Karpas-422 (cell line): ENCODE measurements around the gene UBAC1. TPM values are rescaled to one million over a fixed set of nuclear protein-coding genes. Genes with fewer than 3 reads are reported as not detected.

ENCODE experiments used
- DNase-seq: peaks from one replicate; pipeline ENCODE4 v3.0.0-alpha.2; 2015
- H2AFZ ChIP-seq: fragments of 200-600 bp; sonication (generic); 2 replicates; pipeline ENCODE4 v1.6.1; 2014; ENCODE audit warnings: antibody characterized with exemption, low read length, mixed read lengths
- H3K27ac ChIP-seq: fragments of 200-600 bp; sonication (generic); 2 replicates; pipeline ENCODE4 v1.5.1; 2014; ENCODE audit warnings: mild to moderate bottlenecking, low read length, moderate library complexity
- H3K27me3 ChIP-seq: fragments of 200-600 bp; sonication (generic); 2 replicates; pipeline ENCODE4 v1.6.1; 2014; ENCODE audit warnings: low read length, mixed read lengths
- H3K36me3 ChIP-seq: fragments of 200-600 bp; sonication (generic); 2 replicates; pipeline ENCODE4 v1.6.1; 2014; ENCODE audit warnings: low read length, mixed read lengths; ENCODE audit not compliant: insufficient read depth
- H3K4me1 ChIP-seq: fragments of 200-600 bp; sonication (generic); 2 replicates; pipeline ENCODE4 v1.6.1; 2014; ENCODE audit warnings: mild to moderate bottlenecking, low read length, mixed read lengths
- H3K4me2 ChIP-seq: fragments of 200-600 bp; sonication (generic); 2 replicates; pipeline ENCODE4 v1.6.1; 2014; ENCODE audit warnings: low read length, low read depth, mild to moderate bottlenecking; ENCODE audit not compliant: poor library complexity, severe bottlenecking
- H3K4me3 ChIP-seq: fragments of 200-600 bp; sonication (generic); 2 replicates; pipeline ENCODE4 v1.5.1; 2014; ENCODE audit warnings: mild to moderate bottlenecking, antibody characterized with exemption, low read length, mixed read lengths
- H3K79me2 ChIP-seq: fragments of 200-600 bp; sonication (generic); 2 replicates; pipeline ENCODE4 v1.6.1; 2014; ENCODE audit warnings: mild to moderate bottlenecking, low read length, mixed read lengths
- H3K9ac ChIP-seq: fragments of 200-600 bp; sonication (generic); 2 replicates; pipeline ENCODE4 v1.6.0; 2014; ENCODE audit warnings: low read length
- H3K9me2 ChIP-seq: fragments of 200-600 bp; sonication (generic), shearing (Covaris generic); replicated peaks from 2 replicates; pipeline ENCODE4 v1.6.0; 2014; ENCODE audit warnings: mild to moderate bottlenecking, low read length, moderate library complexity; ENCODE audit not compliant: insufficient read depth
- H3K9me3 ChIP-seq: fragments of 300-700, 200-600 bp; sonication (generic); 2 replicates; pipeline ENCODE4 v1.6.1; 2014; ENCODE audit warnings: low read length, mixed read lengths
- H4K20me1 ChIP-seq: fragments of 200-600 bp; sonication (generic); 2 replicates; pipeline ENCODE4 v1.6.1; 2014; ENCODE audit warnings: mild to moderate bottlenecking, antibody characterized with exemption, low read length, low read depth; ENCODE audit not compliant: insufficient read depth
- total RNA-seq: library from RNA; depleted of rRNA; stranded (reverse); fragments of >200 nt; shearing (Covaris generic); gene quantifications from 2 replicates; pipeline ENCODE4 v1.2.3, GENCODE V29; 2014; ENCODE audit warnings: low replicate concordance

The UBAC1 gene
- total RNA-seq, 1 experiment from 2014 or later: 32.1 TPM

DNA sequence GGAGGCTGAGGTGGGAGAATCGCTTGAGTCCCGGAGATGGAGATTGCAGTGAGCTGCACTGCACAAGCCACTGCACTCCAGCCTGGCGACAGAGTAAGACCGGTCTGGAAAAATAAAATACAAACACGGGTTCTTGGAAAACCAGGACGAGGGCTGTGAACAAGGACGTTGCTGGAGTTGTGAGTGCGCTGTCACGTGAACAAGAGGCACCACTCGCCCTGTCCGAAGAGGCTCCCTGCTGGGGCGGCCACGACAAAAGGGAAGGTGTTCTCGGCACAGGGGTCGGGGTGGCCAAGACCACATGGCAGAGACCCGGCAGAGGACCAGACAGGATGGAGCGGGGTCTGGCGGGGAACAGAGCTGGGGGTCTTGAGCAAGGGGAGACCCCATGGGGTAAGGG, 30.6 kb upstream of the UBAC1 start:
- H3K79me2 ChIP-seq: no peaks in the 10 kb centered on the region
- no peak for DNase-seq
- no peaks in the 10 kb centered on the region for H3K9me2 ChIP-seq
- H3K36me3 ChIP-seq: no peaks in the 10 kb centered on the region
- H3K27me3 ChIP-seq: no peaks in the 10 kb centered on the region
- H3K4me2 ChIP-seq: no peak overlapping the region
- H3K9me3 ChIP-seq: no peaks in the 10 kb centered on the region
- H3K27ac ChIP-seq: no peak overlapping the region
- peaks cover 11% of the 10 kb centered on the region for H3K4me1 ChIP-seq
- H3K4me3 ChIP-seq: no peak overlapping the region
- H2AFZ ChIP-seq: no peak overlapping the region
- H4K20me1 ChIP-seq: no peaks in the 10 kb centered on the region
- no peak overlapping the region for H3K9ac ChIP-seq

DNA sequence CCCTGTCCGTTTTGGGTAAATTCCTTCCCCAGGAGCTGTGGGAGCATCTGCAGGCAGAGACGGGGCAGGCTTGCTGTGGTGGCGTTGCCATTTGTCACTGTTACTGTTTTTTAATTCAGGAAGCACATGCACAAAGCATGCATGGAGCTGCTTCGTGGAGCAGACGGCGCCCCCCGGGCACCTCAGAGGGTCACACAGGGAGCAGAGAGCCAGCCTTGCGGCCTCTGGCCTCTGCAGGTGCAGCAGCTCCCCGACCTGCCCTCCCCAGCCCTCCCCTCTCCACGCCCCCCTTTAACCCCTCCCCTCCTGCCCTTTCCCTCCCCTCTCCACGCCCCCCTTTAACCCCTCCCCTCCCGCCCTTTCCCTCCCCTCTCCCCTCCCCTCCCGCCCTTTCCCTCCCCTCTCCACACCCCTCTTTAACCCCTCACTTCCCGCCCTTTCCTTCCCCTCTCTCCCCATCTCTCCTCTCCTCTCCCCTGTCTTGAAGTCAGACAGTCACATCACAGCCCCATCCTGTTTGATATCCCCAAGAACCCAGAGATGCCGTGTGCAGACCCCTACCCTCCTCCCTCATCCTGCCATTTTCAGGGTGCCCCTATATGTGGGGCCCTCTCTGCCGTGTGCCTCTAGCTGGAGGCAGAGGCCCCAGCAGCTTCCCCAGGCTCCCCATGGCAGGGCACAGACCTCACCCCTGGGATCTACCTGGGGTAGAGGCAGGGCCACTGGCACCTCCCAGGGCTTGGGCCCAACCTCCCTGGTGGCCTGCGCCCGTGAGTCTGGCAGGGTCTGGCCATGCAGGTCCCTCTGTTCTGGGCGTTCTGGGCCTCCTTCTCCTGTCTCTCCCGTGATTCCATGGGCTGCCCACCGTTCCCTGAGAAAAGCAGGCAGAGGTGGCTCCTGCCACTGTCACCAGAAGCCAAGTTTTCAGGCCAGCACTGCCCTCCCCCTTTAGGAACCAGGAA, 29.6 kb upstream of the UBAC1 start:
- Histone ChIP-seq H2AFZ (no peak overlapping the region), H3K27ac (no peak overlapping the region), H4K20me1 (no peaks in the 10 kb centered on the region), H3K9ac (no peak overlapping the region), H3K9me2 (no peaks in the 10 kb centered on the region), H3K9me3 (no peaks in the 10 kb centered on the region), H3K4me3 (no peak overlapping the region), H3K36me3 (no peaks in the 10 kb centered on the region), H3K4me1 (peaks cover 11% of the 10 kb centered on the region), H3K4me2 (no peak overlapping the region), H3K79me2 (no peaks in the 10 kb centered on the region), H3K27me3 (no peaks in the 10 kb centered on the region)
- peak; percentile 85 for DNase-seq

DNA sequence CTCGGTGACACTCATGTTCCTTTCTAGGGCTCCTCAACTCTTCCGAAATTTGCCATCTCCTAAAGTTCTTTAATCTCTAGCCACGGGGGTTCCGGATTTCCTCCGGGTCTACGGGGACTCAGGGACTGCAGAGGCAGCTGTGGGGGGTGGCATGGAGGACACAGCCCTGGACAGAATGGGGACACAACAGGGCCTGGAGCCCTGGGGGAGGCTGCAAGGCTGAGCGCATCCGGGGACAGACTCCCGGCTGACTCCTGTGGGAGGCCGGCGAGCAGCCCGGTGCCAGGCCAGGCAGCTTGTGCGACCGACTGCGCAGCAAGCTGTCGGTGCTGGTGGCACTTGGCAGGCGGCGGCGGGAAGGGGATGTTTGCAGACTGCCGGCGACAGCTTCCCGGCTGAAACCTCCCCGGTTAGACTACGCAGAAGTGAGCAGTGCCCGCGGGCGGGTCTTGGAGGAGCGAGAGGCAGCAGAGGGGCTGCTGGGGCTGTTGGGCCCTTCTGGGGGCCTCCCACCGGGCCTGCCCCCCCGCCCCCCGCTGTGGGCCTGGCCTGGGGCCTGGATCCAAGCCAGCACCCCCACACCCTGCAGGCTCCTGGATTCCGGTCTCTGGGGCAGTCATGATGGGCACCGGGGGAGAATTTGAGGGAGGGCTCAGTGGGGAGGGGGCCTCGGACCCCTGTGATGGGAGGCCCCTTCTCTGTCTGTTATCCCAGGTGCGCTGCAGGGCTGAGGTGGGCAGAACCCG, 28.7 kb upstream of the UBAC1 start:
- Histone ChIP-seq H3K79me2 (no peaks in the 10 kb centered on the region), H3K4me3 (no peak overlapping the region), H3K9me3 (no peaks in the 10 kb centered on the region), H4K20me1 (no peaks in the 10 kb centered on the region), H3K4me2 (no peak overlapping the region), H3K27me3 (no peaks in the 10 kb centered on the region), H3K9ac (no peak overlapping the region), H2AFZ (no peak overlapping the region), H3K9me2 (no peaks in the 10 kb centered on the region), H3K4me1 (peaks cover 11% of the 10 kb centered on the region), H3K27ac (no peak overlapping the region), H3K36me3 (no peaks in the 10 kb centered on the region)
- no peak for DNase-seq

DNA sequence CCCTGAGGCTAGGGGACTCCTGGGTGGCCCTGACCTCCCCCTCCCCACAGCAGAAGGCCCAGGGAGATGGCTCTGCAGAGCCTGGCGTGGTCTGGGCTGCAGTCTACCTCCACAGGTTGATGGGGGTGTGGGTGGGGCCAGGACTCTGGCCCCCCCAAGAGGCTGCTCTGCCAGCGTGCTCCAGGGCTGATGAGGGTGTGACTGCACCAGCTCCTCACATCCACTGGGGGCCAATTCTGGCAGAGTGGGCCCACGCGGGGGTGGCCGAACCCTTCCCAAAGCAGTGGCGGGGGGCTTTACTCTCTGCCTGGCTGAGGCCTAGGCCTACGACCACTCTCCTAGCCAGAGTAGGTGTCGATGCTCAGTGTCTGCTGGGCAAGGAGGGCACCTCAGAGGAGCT, 28.0 kb upstream of the UBAC1 start:
- no peaks in the 10 kb centered on the region for H3K9me3 ChIP-seq
- H4K20me1 ChIP-seq: no peaks in the 10 kb centered on the region; the same call in 1 of the 2 replicates
- no peak overlapping the region for H3K27ac ChIP-seq
- DNase-seq: no peak
- H3K9ac ChIP-seq: no peak overlapping the region
- H3K79me2 ChIP-seq: no peaks in the 10 kb centered on the region
- no peak overlapping the region for H3K4me2 ChIP-seq
- peaks cover 11% of the 10 kb centered on the region for H3K4me1 ChIP-seq
- no peak overlapping the region for H2AFZ ChIP-seq
- no peaks in the 10 kb centered on the region for H3K36me3 ChIP-seq
- H3K9me2 ChIP-seq: no peaks in the 10 kb centered on the region
- no peaks in the 10 kb centered on the region for H3K27me3 ChIP-seq
- no peak overlapping the region for H3K4me3 ChIP-seq

DNA sequence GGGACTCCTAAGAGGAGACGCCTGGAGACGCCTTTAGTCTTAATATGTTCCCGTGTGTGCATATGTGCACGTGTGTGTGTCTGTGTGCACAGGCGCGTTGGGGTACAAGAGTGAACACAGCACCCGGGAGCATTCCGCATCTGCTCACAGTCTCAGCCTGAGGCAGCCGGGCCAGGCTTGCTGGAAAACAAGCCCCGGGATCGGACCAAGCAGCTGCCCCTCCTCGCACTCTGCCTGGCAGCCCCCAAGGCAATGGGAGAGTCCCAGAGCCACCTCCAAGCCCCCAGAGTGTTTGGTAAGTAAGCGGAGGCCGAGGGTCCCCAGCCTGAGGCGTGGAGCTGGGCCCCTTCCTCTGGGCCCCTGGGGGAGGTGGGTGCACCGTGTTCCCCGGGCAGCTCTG, 27.3 kb upstream of the UBAC1 start:
- no peaks in the 10 kb centered on the region; the same call in 1 of the 2 replicates for H4K20me1 ChIP-seq
- no peaks in the 10 kb centered on the region for H3K79me2 ChIP-seq
- H3K4me1 ChIP-seq: peaks cover 11% of the 10 kb centered on the region
- no peak overlapping the region for H2AFZ ChIP-seq
- no peak overlapping the region for H3K27ac ChIP-seq
- H3K27me3 ChIP-seq: no peaks in the 10 kb centered on the region
- no peaks in the 10 kb centered on the region for H3K9me2 ChIP-seq
- H3K4me3 ChIP-seq: no peak overlapping the region
- DNase-seq: no peak
- H3K9ac ChIP-seq: no peak overlapping the region
- no peaks in the 10 kb centered on the region for H3K9me3 ChIP-seq
- no peak overlapping the region for H3K4me2 ChIP-seq
- no peaks in the 10 kb centered on the region for H3K36me3 ChIP-seq

DNA sequence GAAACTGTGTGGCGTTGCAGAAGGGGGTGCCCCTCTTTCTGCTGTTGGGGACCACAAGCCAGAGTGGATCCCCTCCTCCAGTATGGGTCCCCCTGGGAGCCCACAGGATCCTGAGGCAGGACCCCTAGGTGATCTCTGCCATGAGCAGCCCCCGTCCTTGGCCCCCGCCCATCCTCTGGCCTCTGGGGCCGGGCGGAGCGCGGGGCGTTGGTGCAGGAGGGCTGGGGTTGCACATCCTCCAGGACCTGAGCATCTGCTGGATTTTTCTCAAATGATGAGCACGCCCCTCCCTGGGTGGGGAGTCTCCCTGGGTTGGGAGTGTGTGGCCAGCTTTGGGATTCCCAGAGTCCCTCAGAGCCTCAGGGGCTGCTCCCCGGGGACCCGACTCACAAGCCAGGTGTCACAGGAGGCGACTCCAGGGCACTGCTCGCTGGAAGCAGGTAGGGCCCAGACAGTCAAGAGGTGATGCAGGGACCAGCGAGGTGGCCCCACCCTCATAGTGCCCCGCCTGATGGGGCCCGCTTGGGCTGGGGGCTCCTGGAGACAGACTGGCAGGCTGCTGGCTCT, 26.7 kb upstream of the UBAC1 start:
- no peak for DNase-seq
- no peaks in the 10 kb centered on the region for H3K36me3 ChIP-seq
- no peak overlapping the region for H3K4me3 ChIP-seq
- no peak overlapping the region for H3K9ac ChIP-seq
- no peaks in the 10 kb centered on the region for H3K27me3 ChIP-seq
- peaks cover 7% of the 10 kb centered on the region for H3K4me1 ChIP-seq
- no peak overlapping the region for H2AFZ ChIP-seq
- no peaks in the 10 kb centered on the region for H3K9me2 ChIP-seq
- H3K9me3 ChIP-seq: no peaks in the 10 kb centered on the region
- H3K27ac ChIP-seq: no peak overlapping the region
- no peak overlapping the region for H3K4me2 ChIP-seq
- no peaks in the 10 kb centered on the region; the same call in 1 of the 2 replicates for H4K20me1 ChIP-seq
- no peaks in the 10 kb centered on the region for H3K79me2 ChIP-seq

DNA sequence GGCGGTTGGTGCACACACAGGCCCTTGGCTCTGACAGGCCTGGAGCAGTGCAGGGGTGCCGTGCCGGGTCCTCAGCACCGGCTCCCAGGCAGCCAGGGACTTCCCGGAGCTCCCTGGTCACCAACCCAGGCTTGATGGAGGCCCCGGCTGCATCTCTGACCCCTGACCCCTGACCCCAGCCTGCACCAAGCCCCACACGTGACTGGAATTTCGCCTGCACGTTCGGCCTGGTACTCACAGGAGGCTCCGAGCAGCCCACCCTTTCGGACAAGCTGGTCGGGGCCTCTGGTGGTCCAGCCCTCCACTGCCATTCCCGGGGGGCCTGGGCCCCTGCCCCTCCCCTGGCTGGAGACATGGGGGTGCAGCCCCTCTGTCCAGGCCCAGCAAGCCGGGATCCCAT, 25.4 kb upstream of the UBAC1 start:
- Histone ChIP-seq H3K79me2 (no peaks in the 10 kb centered on the region), H3K36me3 (no peaks in the 10 kb centered on the region), H3K4me2 (no peak overlapping the region), H3K4me3 (no peak overlapping the region), H3K27ac (no peak overlapping the region), H3K9me3 (no peaks in the 10 kb centered on the region), H3K27me3 (no peaks in the 10 kb centered on the region), H3K9me2 (no peaks in the 10 kb centered on the region), H4K20me1 (no peaks in the 10 kb centered on the region; the same call in 1 of the 2 replicates), H3K4me1 (no peaks in the 10 kb centered on the region), H2AFZ (no peak overlapping the region), H3K9ac (no peak overlapping the region)
- DNase-seq: no peak

DNA sequence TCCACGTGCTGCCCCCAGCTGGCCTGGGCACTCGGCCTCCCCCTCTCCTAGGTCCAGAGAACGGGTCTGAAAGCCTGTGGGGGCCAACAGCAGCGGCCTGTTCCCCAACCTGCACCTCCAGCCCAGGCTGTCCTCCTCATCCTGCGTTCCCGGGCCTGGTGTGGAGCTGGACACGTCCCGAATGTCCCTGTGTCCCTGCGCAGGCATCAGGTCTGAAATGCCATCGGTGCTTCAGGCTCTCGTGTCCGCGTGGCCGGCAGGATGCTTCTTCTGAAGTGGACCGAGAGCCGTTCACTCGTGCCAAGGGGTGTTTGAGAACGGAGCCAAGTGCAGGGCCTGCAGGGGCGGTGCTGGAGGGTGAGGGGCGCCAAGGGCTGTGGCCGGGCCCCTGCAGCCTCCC, 24.7 kb upstream of the UBAC1 start:
- Histone ChIP-seq H3K4me1 (no peaks in the 10 kb centered on the region), H3K9me3 (no peaks in the 10 kb centered on the region), H3K27me3 (no peaks in the 10 kb centered on the region), H3K9me2 (no peaks in the 10 kb centered on the region), H3K4me2 (no peak overlapping the region), H3K79me2 (no peaks in the 10 kb centered on the region), H3K9ac (no peak overlapping the region), H3K27ac (no peak overlapping the region), H3K4me3 (no peak overlapping the region), H2AFZ (no peak overlapping the region), H3K36me3 (no peaks in the 10 kb centered on the region), H4K20me1 (no peaks in the 10 kb centered on the region; the same call in 1 of the 2 replicates)
- no peak for DNase-seq
